ENCODE data around the gene SPRR2G.

The SPRR2G gene

DNA sequence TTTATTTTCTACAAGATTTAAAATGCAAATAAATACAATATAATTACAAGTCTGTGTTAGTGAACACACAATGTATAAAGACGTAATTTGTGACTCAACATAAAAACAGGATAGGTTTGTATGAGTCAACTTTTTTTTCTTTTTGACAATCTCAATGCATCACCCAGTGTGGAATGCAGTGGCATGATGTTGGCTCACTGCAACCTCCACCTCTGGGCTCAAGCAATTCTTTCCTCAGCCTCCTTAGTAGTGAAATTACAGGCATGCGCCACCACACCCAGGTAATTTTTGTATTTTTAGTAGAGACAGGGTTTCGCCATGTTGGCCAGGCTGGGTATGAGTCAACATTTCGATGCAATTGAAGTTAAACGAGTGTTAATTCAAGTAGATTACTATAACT lies 50.4 kb downstream of the SPRR2G start:
- DNase-seq: no peak
- H3K4me3 Mint-ChIP-seq: no peak overlapping the region
- H3K36me3 Mint-ChIP-seq (ENCODE audit: low read depth): no peaks in the 10 kb centered on the region
- TF ChIP-seq, protein P1, sequence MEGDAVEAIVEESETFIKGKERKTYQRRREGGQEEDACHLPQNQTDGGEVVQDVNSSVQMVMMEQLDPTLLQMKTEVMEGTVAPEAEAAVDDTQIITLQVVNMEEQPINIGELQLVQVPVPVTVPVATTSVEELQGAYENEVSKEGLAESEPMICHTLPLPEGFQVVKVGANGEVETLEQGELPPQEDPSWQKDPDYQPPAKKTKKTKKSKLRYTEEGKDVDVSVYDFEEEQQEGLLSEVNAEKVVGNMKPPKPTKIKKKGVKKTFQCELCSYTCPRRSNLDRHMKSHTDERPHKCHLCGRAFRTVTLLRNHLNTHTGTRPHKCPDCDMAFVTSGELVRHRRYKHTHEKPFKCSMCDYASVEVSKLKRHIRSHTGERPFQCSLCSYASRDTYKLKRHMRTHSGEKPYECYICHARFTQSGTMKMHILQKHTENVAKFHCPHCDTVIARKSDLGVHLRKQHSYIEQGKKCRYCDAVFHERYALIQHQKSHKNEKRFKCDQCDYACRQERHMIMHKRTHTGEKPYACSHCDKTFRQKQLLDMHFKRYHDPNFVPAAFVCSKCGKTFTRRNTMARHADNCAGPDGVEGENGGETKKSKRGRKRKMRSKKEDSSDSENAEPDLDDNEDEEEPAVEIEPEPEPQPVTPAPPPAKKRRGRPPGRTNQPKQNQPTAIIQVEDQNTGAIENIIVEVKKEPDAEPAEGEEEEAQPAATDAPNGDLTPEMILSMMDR (IDR thresholded peaks at IDR 0.05): no peak
- H3K27me3 Mint-ChIP-seq (ENCODE audit: low read depth, poor library complexity): no peaks in the 10 kb centered on the region
- H3K27ac Mint-ChIP-seq: no peak overlapping the region
- H3K4me1 Mint-ChIP-seq: no peaks in the 10 kb centered on the region
- peaks cover 12% of the 10 kb centered on the region for H3K9me3 Mint-ChIP-seq
